ENCODE measurements around the gene ZNF580.

DNA sequence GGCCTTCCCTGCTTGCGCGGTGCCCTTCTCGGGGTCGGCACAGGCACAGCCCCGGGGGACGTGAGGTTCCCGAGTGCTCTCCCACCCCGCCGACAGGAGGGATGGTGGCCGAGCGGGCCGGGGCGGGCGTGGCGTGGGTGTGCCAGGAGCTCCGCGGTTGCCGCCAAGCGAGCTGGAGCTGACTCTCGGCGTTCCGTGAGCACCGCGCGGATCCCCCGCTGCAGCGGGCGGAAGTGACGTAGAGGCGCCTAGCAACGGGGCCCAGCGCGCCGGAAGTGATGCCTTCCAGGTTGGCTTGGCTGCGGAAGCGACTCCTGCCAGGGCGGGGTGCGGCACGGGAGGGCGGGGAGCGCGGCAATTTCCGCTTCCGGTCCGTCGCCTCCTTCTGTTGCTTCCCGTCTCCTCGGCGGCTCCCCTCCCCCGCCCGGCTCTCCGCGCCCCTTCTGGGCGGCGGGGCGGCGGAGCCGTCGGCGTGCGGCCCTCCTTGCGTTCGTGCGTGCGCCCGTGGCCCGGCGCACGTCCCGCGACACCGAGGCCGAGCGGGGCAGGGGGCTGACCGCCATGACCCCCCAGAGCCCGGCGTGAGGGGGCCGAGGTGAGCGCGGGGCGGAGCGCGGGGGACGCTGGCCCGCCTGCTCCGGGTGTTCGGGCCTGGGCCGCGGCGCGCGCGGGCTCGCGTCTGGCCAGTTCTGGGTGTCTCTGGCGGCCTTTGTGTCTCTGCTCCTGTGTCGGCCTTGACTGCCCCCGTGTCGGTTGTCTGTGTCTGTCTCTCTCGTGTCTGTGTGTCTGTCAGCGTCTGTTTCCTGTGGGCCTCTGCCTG, 34.2 kb downstream of the ZNF580 start, which contains the start of gene EPN1:
- TF ChIP-seq, protein P1, sequence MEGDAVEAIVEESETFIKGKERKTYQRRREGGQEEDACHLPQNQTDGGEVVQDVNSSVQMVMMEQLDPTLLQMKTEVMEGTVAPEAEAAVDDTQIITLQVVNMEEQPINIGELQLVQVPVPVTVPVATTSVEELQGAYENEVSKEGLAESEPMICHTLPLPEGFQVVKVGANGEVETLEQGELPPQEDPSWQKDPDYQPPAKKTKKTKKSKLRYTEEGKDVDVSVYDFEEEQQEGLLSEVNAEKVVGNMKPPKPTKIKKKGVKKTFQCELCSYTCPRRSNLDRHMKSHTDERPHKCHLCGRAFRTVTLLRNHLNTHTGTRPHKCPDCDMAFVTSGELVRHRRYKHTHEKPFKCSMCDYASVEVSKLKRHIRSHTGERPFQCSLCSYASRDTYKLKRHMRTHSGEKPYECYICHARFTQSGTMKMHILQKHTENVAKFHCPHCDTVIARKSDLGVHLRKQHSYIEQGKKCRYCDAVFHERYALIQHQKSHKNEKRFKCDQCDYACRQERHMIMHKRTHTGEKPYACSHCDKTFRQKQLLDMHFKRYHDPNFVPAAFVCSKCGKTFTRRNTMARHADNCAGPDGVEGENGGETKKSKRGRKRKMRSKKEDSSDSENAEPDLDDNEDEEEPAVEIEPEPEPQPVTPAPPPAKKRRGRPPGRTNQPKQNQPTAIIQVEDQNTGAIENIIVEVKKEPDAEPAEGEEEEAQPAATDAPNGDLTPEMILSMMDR (IDR thresholded peaks at IDR 0.05): no peak
- peak; percentile 9 to 61 (median 31) for TF ChIP-seq POLR2A (IDR thresholded peaks at IDR 0.05)
